A549 (cell line): ENCODE measurements around the gene PICK1.

Source experiments
- CTCF ChIP-seq: fragments of >200 bp; sonication (Bioruptor Twin); formaldehyde crosslinking; IDR thresholded peaks from 3 replicates; pipeline ENCODE4 v1.5.1; 2016
- POLR2A ChIP-seq: IDR thresholded peaks from 2 replicates; pipeline ENCODE4 v1.6.1; 2012; ENCODE audit warnings: mild to moderate bottlenecking, low read length
- REST ChIP-seq: fragments of 200-600 bp; sonication (generic); IDR thresholded peaks from 2 replicates; pipeline ENCODE4 v1.6.1; 2016; ENCODE audit warnings: antibody characterized with exemption, mild to moderate bottlenecking, moderate library complexity
- TF ChIP-seq, protein P1 (sequence below): fragments of 450-650 bp; IDR thresholded peaks from 2 replicates; pipeline ENCODE4 v1.6.1; 2014; ENCODE audit warnings: antibody characterized with exemption

GRCh38 chr22:38035530-38035885, 21.7 kb upstream of the PICK1 start:
- TF ChIP-seq POLR2A: no peak
- TF ChIP-seq REST: no peak
- TF ChIP-seq CTCF: no peak
- TF ChIP-seq, protein P1, sequence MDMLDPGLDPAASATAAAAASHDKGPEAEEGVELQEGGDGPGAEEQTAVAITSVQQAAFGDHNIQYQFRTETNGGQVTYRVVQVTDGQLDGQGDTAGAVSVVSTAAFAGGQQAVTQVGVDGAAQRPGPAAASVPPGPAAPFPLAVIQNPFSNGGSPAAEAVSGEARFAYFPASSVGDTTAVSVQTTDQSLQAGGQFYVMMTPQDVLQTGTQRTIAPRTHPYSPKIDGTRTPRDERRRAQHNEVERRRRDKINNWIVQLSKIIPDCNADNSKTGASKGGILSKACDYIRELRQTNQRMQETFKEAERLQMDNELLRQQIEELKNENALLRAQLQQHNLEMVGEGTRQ: no peak
